HG03432 (cell line): ENCODE measurements around the gene ANXA2.
A peak's percentile ranks its signal among the peaks of the same experiment; 100 is the strongest.
"Not testable (repeated sequence)": the region's sequence is repeated elsewhere in the genome, so short reads cannot be mapped to it uniquely, and the experiment has no call there.

Experiments
- ATAC-seq: cut with Tn5 transposase; IDR thresholded peaks from one replicate; pipeline ENCODE4 v1.9.1; 2021; ENCODE audit warnings: mild to moderate bottlenecking, moderate library complexity; ENCODE audit not compliant: unreplicated experiment

Gene ANXA2

GRCh38 chr15:60397772-60398445 is at the start of gene ANXA2:
TSS of gene ANXA2 (minus strand) at chr15:60397986. CDS start at chr15:60386075, 11,911 bp downstream.
- peak; percentile 72 for ATAC-seq

- ATAC-seq = no peak
Measured at GRCh38 chr15:60444289-60444912, 46.6 kb upstream of the ANXA2 start.

GRCh38 chr15:60442763-60443162 is 45.0 kb upstream of the ANXA2 start:
- ATAC-seq = no peak

- ATAC-seq = no peak
Measured at GRCh38 chr15:60442031-60442650, 44.4 kb upstream of the ANXA2 start.

- no peak for ATAC-seq
Measured at GRCh38 chr15:60441331-60441730, 43.5 kb upstream of the ANXA2 start.

GRCh38 chr15:60438646-60439045 is 40.9 kb upstream of the ANXA2 start:
- ATAC-seq = no peak

- no peak for ATAC-seq
Measured at GRCh38 chr15:60428935-60429334, 31.1 kb upstream of the ANXA2 start.

GRCh38 chr15:60426870-60427508 is 29.2 kb upstream of the ANXA2 start:
- ATAC-seq = no peak

GRCh38 chr15:60425461-60425860 is 27.7 kb upstream of the ANXA2 start:
- ATAC-seq = no peak

- ATAC-seq = no peak
Measured at GRCh38 chr15:60424006-60424405, 26.2 kb upstream of the ANXA2 start.

GRCh38 chr15:60423537-60423936 is 25.8 kb upstream of the ANXA2 start:
- no peak for ATAC-seq

- no peak for ATAC-seq
Measured at GRCh38 chr15:60421544-60421943, 23.8 kb upstream of the ANXA2 start.

GRCh38 chr15:60420203-60420716 is 22.5 kb upstream of the ANXA2 start:
- ATAC-seq = no peak

GRCh38 chr15:60419753-60420152 is 22.0 kb upstream of the ANXA2 start:
- ATAC-seq = no peak

GRCh38 chr15:60418096-60418495 is 20.3 kb upstream of the ANXA2 start:
- no peak for ATAC-seq

GRCh38 chr15:60417112-60417511 is 19.3 kb upstream of the ANXA2 start:
- no peak for ATAC-seq

- no peak for ATAC-seq
Measured at GRCh38 chr15:60416484-60416883, 18.7 kb upstream of the ANXA2 start.

GRCh38 chr15:60414016-60414682 is 16.4 kb upstream of the ANXA2 start:
- no peak for ATAC-seq

- ATAC-seq = no peak
Measured at GRCh38 chr15:60413231-60413824, 15.5 kb upstream of the ANXA2 start.

GRCh38 chr15:60412807-60413206 is 15.0 kb upstream of the ANXA2 start:
- not testable (repeated sequence) for ATAC-seq
